GM21723 (cell line): ENCODE results near the gene RRP8.

Experiments
- ATAC-seq: cut with Tn5 transposase; IDR thresholded peaks from one replicate; pipeline ENCODE4 v1.9.1; 2021; ENCODE audit warnings: mild to moderate bottlenecking, moderate library complexity; ENCODE audit not compliant: unreplicated experiment

The RRP8 gene

GRCh38 chr11:6603287-6604080 lies at the start of gene RRP8, which contains the start of gene ILK:
Gene RRP8 (minus strand): TSS chr11:6603616. CDS start chr11:6603502, 114 bp downstream.
Gene ILK (plus strand): TSS chr11:6603774. CDS start chr11:6604272, 498 bp downstream.
- peak; percentile 68 for ATAC-seq

- no peak for ATAC-seq
Observed at GRCh38 chr11:6653097-6653496, 49.7 kb upstream of the RRP8 start.

GRCh38 chr11:6652182-6652581 lies 48.8 kb upstream of the RRP8 start:
- ATAC-seq = no peak

GRCh38 chr11:6650980-6651379 lies 47.6 kb upstream of the RRP8 start:
- no peak for ATAC-seq

- ATAC-seq = no peak
Observed at GRCh38 chr11:6650104-6650503, 46.7 kb upstream of the RRP8 start.

GRCh38 chr11:6648501-6648900 lies 45.1 kb upstream of the RRP8 start:
- no peak for ATAC-seq

- no peak for ATAC-seq
Observed at GRCh38 chr11:6647836-6648235, 44.4 kb upstream of the RRP8 start.

GRCh38 chr11:6646918-6647679 lies 43.7 kb upstream of the RRP8 start:
- peak; percentile 89 for ATAC-seq

GRCh38 chr11:6646576-6646917 lies 43.1 kb upstream of the RRP8 start:
- no peak for ATAC-seq

GRCh38 chr11:6646071-6646470 lies 42.7 kb upstream of the RRP8 start:
- no peak for ATAC-seq

- ATAC-seq = no peak
Observed at GRCh38 chr11:6642957-6643356, 39.5 kb upstream of the RRP8 start.

GRCh38 chr11:6640985-6641701 lies 37.7 kb upstream of the RRP8 start:
- no peak for ATAC-seq

- no peak for ATAC-seq
Observed at GRCh38 chr11:6640036-6640984, 36.9 kb upstream of the RRP8 start.

GRCh38 chr11:6638429-6638828 lies 35.0 kb upstream of the RRP8 start:
- no peak for ATAC-seq

- no peak for ATAC-seq
Observed at GRCh38 chr11:6637871-6638270, 34.5 kb upstream of the RRP8 start.

GRCh38 chr11:6636480-6636879 lies 33.1 kb upstream of the RRP8 start:
- no peak for ATAC-seq

GRCh38 chr11:6635082-6635932 lies 31.9 kb upstream of the RRP8 start:
- ATAC-seq = no peak

GRCh38 chr11:6634534-6634933 lies 31.1 kb upstream of the RRP8 start:
- ATAC-seq = no peak
